Brain pericyte (primary cell): ENCODE data around the gene KRTAP10-8.
"Not testable (repeated sequence)": the region's sequence is repeated elsewhere in the genome, so short reads cannot be mapped to it uniquely, and the experiment has no call there.

Experiments used
- DNase-seq: peaks from one replicate; pipeline ENCODE4 v3.0.0-alpha.2; 2012; ENCODE audit warnings: low read depth, low spot score

Gene KRTAP10-8

GRCh38 chr21:44646366-44647221 is 34.7 kb downstream of the KRTAP10-8 start, which contains the start of gene KRTAP10-11:
TSS of gene KRTAP10-11 (plus strand) at chr21:44646414. CDS start at chr21:44646459, 45 bp downstream.
- DNase-seq = not testable (repeated sequence)

- DNase-seq = no peak
These were observed 35.3 kb downstream of the KRTAP10-8 start for GRCh38 chr21:44647222-44647552.

- DNase-seq = no peak
These were observed 36.9 kb downstream of the KRTAP10-8 start for GRCh38 chr21:44648557-44649311.

GRCh38 chr21:44649521-44650100 is 37.7 kb downstream of the KRTAP10-8 start:
- DNase-seq = no peak

- DNase-seq = no peak
These were observed 38.5 kb downstream of the KRTAP10-8 start for GRCh38 chr21:44650265-44650972.

GRCh38 chr21:44650973-44651675 is 39.2 kb downstream of the KRTAP10-8 start:
- DNase-seq = no peak

- no peak for DNase-seq
These were observed 41.2 kb downstream of the KRTAP10-8 start for GRCh38 chr21:44653123-44653522.

GRCh38 chr21:44653656-44654575 is 42.0 kb downstream of the KRTAP10-8 start:
- no peak for DNase-seq

- no peak for DNase-seq
These were observed 42.8 kb downstream of the KRTAP10-8 start, which contains the start of gene KRTAP12-4 for GRCh38 chr21:44654576-44655175. TSS of gene KRTAP12-4 (minus strand) at chr21:44654659. CDS start at chr21:44654614, 45 bp downstream.

GRCh38 chr21:44656868-44657267 is 45.0 kb downstream of the KRTAP10-8 start:
- no peak for DNase-seq

- no peak for DNase-seq
These were observed 46.0 kb downstream of the KRTAP10-8 start, which contains the start of gene KRTAP12-3 for GRCh38 chr21:44657635-44658540. TSS of gene KRTAP12-3 (plus strand) at chr21:44657932. CDS start at chr21:44657980, 48 bp downstream.

GRCh38 chr21:44658541-44658910 is 46.6 kb downstream of the KRTAP10-8 start:
- DNase-seq = no peak

- no peak for DNase-seq
These were observed 47.2 kb downstream of the KRTAP10-8 start for GRCh38 chr21:44658913-44659595.

GRCh38 chr21:44661567-44661966 is 49.7 kb downstream of the KRTAP10-8 start:
- not testable (repeated sequence) for DNase-seq
